ENCODE data around the gene P2RY13.

Gene P2RY13

DNA sequence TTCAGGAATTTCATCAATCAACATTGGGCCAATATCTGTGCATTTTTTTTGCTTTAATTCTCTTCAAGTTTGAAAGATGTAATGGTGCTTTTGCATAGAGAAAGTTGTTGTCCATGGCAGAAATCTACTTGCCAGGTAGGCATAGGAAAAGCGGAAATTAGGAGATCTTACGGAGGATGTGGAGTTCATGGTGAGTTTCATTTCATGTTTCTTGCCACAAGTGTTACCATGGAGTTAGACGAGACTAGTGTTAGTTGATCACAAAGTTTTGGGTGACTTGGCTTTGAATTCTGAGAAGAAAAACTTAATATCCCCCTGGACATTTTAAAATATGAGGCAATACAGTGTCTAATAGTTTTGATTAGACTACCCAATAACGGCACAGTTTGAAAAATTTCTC, 1.0 kb upstream of the P2RY13 start:
- TF ChIP-seq ZNF8 (CRISPR knock-in tag; IDR thresholded peaks at IDR 0.05): no peak
- TF ChIP-seq, protein P1, sequence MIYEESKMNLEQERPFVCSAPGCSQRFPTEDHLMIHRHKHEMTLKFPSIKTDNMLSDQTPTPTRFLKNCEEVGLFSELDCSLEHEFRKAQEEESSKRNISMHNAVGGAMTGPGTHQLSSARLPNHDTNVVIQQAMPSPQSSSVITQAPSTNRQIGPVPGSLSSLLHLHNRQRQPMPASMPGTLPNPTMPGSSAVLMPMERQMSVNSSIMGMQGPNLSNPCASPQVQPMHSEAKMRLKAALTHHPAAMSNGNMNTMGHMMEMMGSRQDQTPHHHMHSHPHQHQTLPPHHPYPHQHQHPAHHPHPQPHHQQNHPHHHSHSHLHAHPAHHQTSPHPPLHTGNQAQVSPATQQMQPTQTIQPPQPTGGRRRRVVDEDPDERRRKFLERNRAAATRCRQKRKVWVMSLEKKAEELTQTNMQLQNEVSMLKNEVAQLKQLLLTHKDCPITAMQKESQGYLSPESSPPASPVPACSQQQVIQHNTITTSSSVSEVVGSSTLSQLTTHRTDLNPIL (CRISPR knock-in tag; IDR thresholded peaks at IDR 0.05; ENCODE audit: low read depth): no peak
- TF ChIP-seq, protein P2, sequence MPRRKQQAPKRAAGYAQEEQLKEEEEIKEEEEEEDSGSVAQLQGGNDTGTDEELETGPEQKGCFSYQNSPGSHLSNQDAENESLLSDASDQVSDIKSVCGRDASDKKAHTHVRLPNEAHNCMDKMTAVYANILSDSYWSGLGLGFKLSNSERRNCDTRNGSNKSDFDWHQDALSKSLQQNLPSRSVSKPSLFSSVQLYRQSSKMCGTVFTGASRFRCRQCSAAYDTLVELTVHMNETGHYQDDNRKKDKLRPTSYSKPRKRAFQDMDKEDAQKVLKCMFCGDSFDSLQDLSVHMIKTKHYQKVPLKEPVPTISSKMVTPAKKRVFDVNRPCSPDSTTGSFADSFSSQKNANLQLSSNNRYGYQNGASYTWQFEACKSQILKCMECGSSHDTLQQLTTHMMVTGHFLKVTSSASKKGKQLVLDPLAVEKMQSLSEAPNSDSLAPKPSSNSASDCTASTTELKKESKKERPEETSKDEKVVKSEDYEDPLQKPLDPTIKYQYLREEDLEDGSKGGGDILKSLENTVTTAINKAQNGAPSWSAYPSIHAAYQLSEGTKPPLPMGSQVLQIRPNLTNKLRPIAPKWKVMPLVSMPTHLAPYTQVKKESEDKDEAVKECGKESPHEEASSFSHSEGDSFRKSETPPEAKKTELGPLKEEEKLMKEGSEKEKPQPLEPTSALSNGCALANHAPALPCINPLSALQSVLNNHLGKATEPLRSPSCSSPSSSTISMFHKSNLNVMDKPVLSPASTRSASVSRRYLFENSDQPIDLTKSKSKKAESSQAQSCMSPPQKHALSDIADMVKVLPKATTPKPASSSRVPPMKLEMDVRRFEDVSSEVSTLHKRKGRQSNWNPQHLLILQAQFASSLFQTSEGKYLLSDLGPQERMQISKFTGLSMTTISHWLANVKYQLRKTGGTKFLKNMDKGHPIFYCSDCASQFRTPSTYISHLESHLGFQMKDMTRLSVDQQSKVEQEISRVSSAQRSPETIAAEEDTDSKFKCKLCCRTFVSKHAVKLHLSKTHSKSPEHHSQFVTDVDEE (CRISPR knock-in tag; IDR thresholded peaks at IDR 0.05): no peak
- no peak for ATAC-seq

GRCh38 chr3:151328298-151328995, 902 bp downstream of the P2RY13 start:
- no peak for ATAC-seq
- TF ChIP-seq, protein P2 (CRISPR knock-in tag; IDR thresholded peaks at IDR 0.05): no peak
- no peak for TF ChIP-seq CSDC2 (CRISPR knock-in tag; IDR thresholded peaks at IDR 0.05)
- TF ChIP-seq ESRRG (CRISPR knock-in tag; IDR thresholded peaks at IDR 0.05): no peak
- TF ChIP-seq, protein P1 (CRISPR knock-in tag; IDR thresholded peaks at IDR 0.05; ENCODE audit: low read depth): no peak
- no peak for TF ChIP-seq ZC3H10 (CRISPR knock-in tag; IDR thresholded peaks at IDR 0.05)
- TF ChIP-seq ARNTL (CRISPR knock-in tag; IDR thresholded peaks at IDR 0.05; ENCODE audit: borderline replicate concordance, low read depth): no peak
- TF ChIP-seq ZNF70 (CRISPR knock-in tag; IDR thresholded peaks at IDR 0.05): no peak
- TF ChIP-seq POU6F1 (CRISPR knock-in tag; IDR thresholded peaks at IDR 0.05; ENCODE audit: borderline replicate concordance, low read depth): no peak

DNA sequence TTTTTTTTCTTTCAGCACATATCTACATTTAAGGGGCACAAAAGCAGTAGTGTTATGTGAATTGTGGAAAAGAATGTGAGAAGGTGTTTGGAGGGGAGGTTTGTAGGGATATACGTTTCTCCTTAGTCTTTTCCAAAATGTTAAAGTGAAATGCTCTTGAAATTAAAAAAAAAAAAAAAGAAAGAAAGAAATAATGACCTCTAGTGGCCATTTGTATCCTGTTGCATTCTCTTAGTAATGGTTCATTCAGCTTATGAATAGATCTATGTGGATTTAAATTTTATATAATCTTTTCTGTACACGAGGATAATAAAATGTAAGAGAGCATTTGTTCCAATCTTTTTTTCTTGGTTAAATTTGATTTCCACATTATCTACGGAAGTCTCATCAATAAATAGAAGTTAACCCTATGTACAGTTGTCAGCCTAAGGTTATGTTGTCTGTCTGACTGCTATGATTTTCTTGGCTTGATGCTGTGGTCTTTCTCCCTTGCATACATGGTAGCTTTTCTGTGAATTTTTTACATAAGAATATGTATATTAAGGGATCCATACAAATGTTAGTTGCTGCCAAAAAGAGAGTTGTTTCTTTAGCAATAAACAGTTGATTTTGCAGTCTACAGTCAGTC, 1.7 kb downstream of the P2RY13 start:
- peak; percentile 82 for ATAC-seq
- TF ChIP-seq RARB (CRISPR knock-in tag; IDR thresholded peaks at IDR 0.05): no peak
- TF ChIP-seq SNAI2 (CRISPR knock-in tag; IDR thresholded peaks at IDR 0.05): no peak
- TF ChIP-seq ZFP30 (CRISPR knock-in tag; IDR thresholded peaks at IDR 0.05): no peak
- TF ChIP-seq GLIS3 (CRISPR knock-in tag; IDR thresholded peaks at IDR 0.05): no peak
- no peak for TF ChIP-seq TCF4 (CRISPR knock-in tag; IDR thresholded peaks at IDR 0.05; ENCODE audit: borderline replicate concordance)
- no peak for TF ChIP-seq BACH2 (CRISPR knock-in tag; IDR thresholded peaks at IDR 0.05; ENCODE audit: borderline replicate concordance)
- TF ChIP-seq, protein P2 (CRISPR knock-in tag; IDR thresholded peaks at IDR 0.05): no peak
- TF ChIP-seq ZC3H10 (CRISPR knock-in tag; IDR thresholded peaks at IDR 0.05): no peak
- no peak for TF ChIP-seq ZNF8 (CRISPR knock-in tag; IDR thresholded peaks at IDR 0.05)
- TF ChIP-seq PATZ1 (CRISPR knock-in tag; IDR thresholded peaks at IDR 0.05; ENCODE audit: borderline replicate concordance): no peak
- TF ChIP-seq ZNF565 (CRISPR knock-in tag; conservative IDR thresholded peaks at IDR 0.05; ENCODE audit: low read depth): no peak
- no peak for TF ChIP-seq CSRNP3 (CRISPR knock-in tag; IDR thresholded peaks at IDR 0.05)
- TF ChIP-seq ARNTL (CRISPR knock-in tag; IDR thresholded peaks at IDR 0.05; ENCODE audit: borderline replicate concordance, low read depth): no peak
- no peak for TF ChIP-seq ZNF70 (CRISPR knock-in tag; IDR thresholded peaks at IDR 0.05)
